ENCODE measurements around the gene OLFML2B.

- TF ChIP-seq POLR2A (IDR thresholded peaks at IDR 0.05): no peak
- TF ChIP-seq CTCF (IDR thresholded peaks at IDR 0.05): no peak
These were observed 69.6 kb downstream of the OLFML2B start for GRCh38 chr1:161954050-161954449.

All from esophagus squamous epithelium (tissue), 4 donors.